ENCODE results near the gene PCYT2. TPM values are rescaled to one million over a fixed set of nuclear protein-coding genes. Genes with fewer than 3 reads are reported as not detected.

The PCYT2 gene
- total and polyA plus RNA-seq, 5 donors from 2014 or later: 25.6 to 30.9 (median 28.0) TPM

DNA sequence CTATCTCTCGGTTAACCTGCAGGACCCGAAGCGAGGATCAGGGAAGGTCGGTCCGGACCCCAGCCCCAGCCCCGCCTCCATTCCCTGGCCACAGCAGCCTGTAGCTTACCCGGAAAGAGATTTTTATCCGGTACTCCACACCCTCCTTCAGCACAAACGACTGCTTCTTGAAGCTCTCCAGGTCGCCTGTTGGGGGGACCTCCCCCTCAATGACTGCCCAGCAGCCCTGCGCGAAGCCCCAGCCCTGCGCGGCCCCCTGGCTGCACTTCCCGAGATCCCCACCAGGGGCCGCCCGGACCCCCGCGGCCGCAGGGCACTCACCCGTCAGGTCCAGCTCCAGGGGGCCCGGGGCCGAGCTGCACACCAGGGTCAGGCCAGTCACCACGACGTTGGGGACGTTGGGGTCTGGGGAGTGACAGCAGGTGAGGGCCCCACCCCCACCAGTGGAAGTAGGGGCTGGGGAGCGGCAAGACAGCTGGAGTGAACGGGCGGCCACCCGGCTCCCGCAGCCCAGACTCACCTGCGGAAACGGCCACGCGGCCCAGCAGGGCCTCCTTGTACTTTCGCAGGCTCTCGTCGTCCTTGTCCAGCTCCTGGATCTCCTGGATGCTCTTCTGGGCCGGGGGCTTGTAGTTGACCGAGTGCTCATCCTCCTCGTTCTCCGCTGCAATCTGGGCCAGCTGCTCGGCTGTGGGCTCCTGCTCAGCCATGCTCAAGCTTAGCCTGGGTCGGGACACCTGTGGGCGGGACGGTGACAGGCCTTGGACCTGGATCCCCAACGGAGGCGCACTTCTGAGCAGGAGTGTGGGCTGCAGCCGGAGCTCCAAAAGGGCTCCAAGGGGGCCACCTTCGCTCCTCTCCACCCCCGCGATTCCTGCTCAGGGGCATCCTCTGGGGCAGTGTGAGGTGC, 41.7 kb downstream of the PCYT2 start:
- Histone ChIP-seq H3K36me3 (ENCODE audit: control insufficient read depth, insufficient read depth, low read length) (peaks cover 16% of the 10 kb centered on the region), H3K27ac (ENCODE audit: insufficient read depth, low read length, poor library complexity, severe bottlenecking) (peak overlapping the region; percentile 97), H3K27me3 (ENCODE audit: control insufficient read depth, insufficient read depth, low read length) (no peaks in the 10 kb centered on the region), H3K4me3 (ENCODE audit: low read depth, low read length) (no peak overlapping the region), H3K9me3 (ENCODE audit: control insufficient read depth in 2 of 2, low read length in 2 of 2) (no peaks in the 10 kb centered on the region), H3K4me1 (ENCODE audit: control insufficient read depth, insufficient read depth, low read length, poor library complexity, severe bottlenecking) (peaks cover 48% of the 10 kb centered on the region)
- peak overlapping the region; percentile 86 to 99 (median 90) for H3K4me3 Mint-ChIP-seq
- peak in 1 of 3 donors; percentile 31 for DNase-seq
- H3K27me3 Mint-ChIP-seq: no peaks in the 10 kb centered on the region
- H3K27ac Mint-ChIP-seq: peak overlapping the region; percentile 43 to 95 (median 91)
- peaks cover 3% of the 10 kb centered on the region for H3K36me3 Mint-ChIP-seq
- peaks cover 0 to 52% (median 8%) of the 10 kb centered on the region in 4 donors for H3K4me1 Mint-ChIP-seq
- H3K9me3 Mint-ChIP-seq: peaks cover 0 to 1% (median 0%) of the 10 kb centered on the region in 7 donors
- no peak for ATAC-seq (ENCODE audit: low read depth in 2 of 2)

- Histone ChIP-seq H3K9me3 (ENCODE audit: control insufficient read depth in 2 of 2, low read length in 2 of 2) (no peaks in the 10 kb centered on the region), H3K4me1 (ENCODE audit: control insufficient read depth, insufficient read depth, low read length, poor library complexity, severe bottlenecking) (peaks cover 48% of the 10 kb centered on the region), H3K4me3 (ENCODE audit: low read depth, low read length) (no peak overlapping the region), H3K27ac (ENCODE audit: insufficient read depth, low read length, poor library complexity, severe bottlenecking) (peak overlapping the region; percentile 97), H3K27me3 (ENCODE audit: control insufficient read depth, insufficient read depth, low read length) (no peaks in the 10 kb centered on the region), H3K36me3 (ENCODE audit: control insufficient read depth, insufficient read depth, low read length) (peaks cover 16% of the 10 kb centered on the region)
- Mint-ChIP-seq H3K4me1 (peaks cover under 1 to 44% (median 7%) of the 10 kb centered on the region in 4 donors), H3K4me3 (peak overlapping the region in 3 of 4 donors; percentile 15 to 99 (median 28)), H3K27me3 (no peaks in the 10 kb centered on the region), H3K27ac (no peak overlapping the region), H3K36me3 (peaks cover 3% of the 10 kb centered on the region), H3K9me3 (peaks cover 0 to 1% (median 0%) of the 10 kb centered on the region in 7 donors)
- ATAC-seq (ENCODE audit: low read depth in 2 of 2) (no peak), DNase-seq (no peak)
These were observed 42.5 kb downstream of the PCYT2 start for GRCh38 chr17:81868674-81869220.

GRCh38 chr17:81867991-81868673, 43.1 kb downstream of the PCYT2 start:
- H3K27ac Mint-ChIP-seq: no peak overlapping the region
- H3K36me3 Mint-ChIP-seq: peaks cover 3% of the 10 kb centered on the region
- no peaks in the 10 kb centered on the region for H3K27me3 ChIP-seq (ENCODE audit: control insufficient read depth, insufficient read depth, low read length)
- H3K4me3 ChIP-seq (ENCODE audit: low read depth, low read length): no peak overlapping the region
- peaks cover 3 to 46% (median 8%) of the 10 kb centered on the region in 4 donors for H3K4me1 Mint-ChIP-seq
- peak overlapping the region in 3 of 4 donors; percentile 32 to 83 (median 68) for H3K4me3 Mint-ChIP-seq
- H3K9me3 Mint-ChIP-seq: peaks cover 0 to 1% (median 0%) of the 10 kb centered on the region in 7 donors
- ATAC-seq (ENCODE audit: low read depth in 2 of 2) (no peak), DNase-seq (no peak)
- peaks cover 48% of the 10 kb centered on the region for H3K4me1 ChIP-seq (ENCODE audit: control insufficient read depth, insufficient read depth, low read length, poor library complexity, severe bottlenecking)
- no peaks in the 10 kb centered on the region for H3K27me3 Mint-ChIP-seq
- no peaks in the 10 kb centered on the region for H3K9me3 ChIP-seq (ENCODE audit: control insufficient read depth in 2 of 2, low read length in 2 of 2)
- peaks cover 16% of the 10 kb centered on the region for H3K36me3 ChIP-seq (ENCODE audit: control insufficient read depth, insufficient read depth, low read length)
- H3K27ac ChIP-seq (ENCODE audit: insufficient read depth, low read length, poor library complexity, severe bottlenecking): peak overlapping the region; percentile 17

GRCh38 chr17:81867170-81867990, 43.8 kb downstream of the PCYT2 start:
- Histone ChIP-seq H3K9me3 (ENCODE audit: control insufficient read depth in 2 of 2, low read length in 2 of 2) (no peaks in the 10 kb centered on the region), H3K27ac (ENCODE audit: insufficient read depth, low read length, poor library complexity, severe bottlenecking) (peak overlapping the region; percentile 17), H3K36me3 (ENCODE audit: control insufficient read depth, insufficient read depth, low read length) (peaks cover 16% of the 10 kb centered on the region), H3K4me1 (ENCODE audit: control insufficient read depth, insufficient read depth, low read length, poor library complexity, severe bottlenecking) (peaks cover 41% of the 10 kb centered on the region), H3K4me3 (ENCODE audit: low read depth, low read length) (no peak overlapping the region), H3K27me3 (ENCODE audit: control insufficient read depth, insufficient read depth, low read length) (no peaks in the 10 kb centered on the region)
- Mint-ChIP-seq H3K36me3 (peaks cover 3% of the 10 kb centered on the region), H3K4me1 (peaks cover 6 to 45% (median 8%) of the 10 kb centered on the region in 4 donors), H3K9me3 (no peaks in the 10 kb centered on the region), H3K27ac (peak overlapping the region in 1 of 3 donors; percentile 48), H3K4me3 (peak overlapping the region in 3 of 4 donors; percentile 21 to 83 (median 46)), H3K27me3 (no peaks in the 10 kb centered on the region)
- ATAC-seq (ENCODE audit: low read depth in 2 of 2) (no peak), DNase-seq (peak in 1 of 3 donors; percentile 38)

DNA sequence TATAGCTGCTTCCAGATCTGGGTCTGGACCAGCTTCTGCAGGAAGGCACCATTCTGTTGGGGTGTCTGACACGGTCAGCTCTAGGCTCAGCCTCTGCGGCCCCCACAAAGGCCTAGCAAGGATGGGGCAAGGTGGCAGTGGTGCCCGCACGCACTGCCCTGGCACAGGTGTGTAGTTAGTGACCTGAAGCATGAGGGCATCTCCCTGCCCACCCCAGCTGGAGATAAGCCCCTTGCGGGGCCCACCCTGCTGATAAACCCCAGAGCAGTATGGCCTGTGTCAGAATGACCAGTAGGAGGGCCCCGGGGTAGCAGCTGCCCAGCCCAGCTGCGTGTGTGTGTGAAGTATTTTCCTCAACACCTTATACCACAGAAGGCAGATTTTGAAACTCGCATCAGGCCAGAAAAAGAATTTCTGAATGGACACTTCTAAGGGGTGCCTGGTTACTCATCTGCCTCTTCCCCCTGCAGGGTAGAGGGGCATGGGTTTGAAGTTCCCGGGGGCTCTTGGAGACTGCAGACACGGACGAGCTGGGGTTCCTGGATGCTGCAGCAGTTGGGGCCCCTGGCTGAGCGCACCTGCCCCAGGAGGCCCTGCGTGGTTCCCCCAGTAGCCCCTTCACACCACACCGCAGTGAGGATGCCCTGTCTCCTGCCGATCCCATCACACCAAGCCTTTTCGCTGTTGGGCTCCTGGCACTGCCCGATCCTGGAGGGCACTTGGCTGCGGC, 44.6 kb downstream of the PCYT2 start:
- no peak overlapping the region for H3K27ac ChIP-seq (ENCODE audit: insufficient read depth, low read length, poor library complexity, severe bottlenecking)
- H3K4me3 Mint-ChIP-seq: peak overlapping the region in 1 of 4 donors; percentile 83
- peaks cover 16% of the 10 kb centered on the region for H3K36me3 ChIP-seq (ENCODE audit: control insufficient read depth, insufficient read depth, low read length)
- peaks cover 40% of the 10 kb centered on the region for H3K4me1 ChIP-seq (ENCODE audit: control insufficient read depth, insufficient read depth, low read length, poor library complexity, severe bottlenecking)
- H3K36me3 Mint-ChIP-seq: peaks cover 3% of the 10 kb centered on the region
- DNase-seq (peak in 2 of 3 donors; percentile 17 to 24), ATAC-seq (ENCODE audit: low read depth in 2 of 2) (no peak)
- peaks cover under 1% of the 10 kb centered on the region for H3K27me3 Mint-ChIP-seq
- peaks cover 6 to 42% (median 11%) of the 10 kb centered on the region in 4 donors for H3K4me1 Mint-ChIP-seq
- H3K9me3 Mint-ChIP-seq: no peaks in the 10 kb centered on the region
- H3K9me3 ChIP-seq (ENCODE audit: control insufficient read depth in 2 of 2, low read length in 2 of 2): no peaks in the 10 kb centered on the region
- no peaks in the 10 kb centered on the region for H3K27me3 ChIP-seq (ENCODE audit: control insufficient read depth, insufficient read depth, low read length)
- H3K4me3 ChIP-seq (ENCODE audit: low read depth, low read length): no peak overlapping the region
- peak overlapping the region in 1 of 3 donors; percentile 48 for H3K27ac Mint-ChIP-seq

DNA sequence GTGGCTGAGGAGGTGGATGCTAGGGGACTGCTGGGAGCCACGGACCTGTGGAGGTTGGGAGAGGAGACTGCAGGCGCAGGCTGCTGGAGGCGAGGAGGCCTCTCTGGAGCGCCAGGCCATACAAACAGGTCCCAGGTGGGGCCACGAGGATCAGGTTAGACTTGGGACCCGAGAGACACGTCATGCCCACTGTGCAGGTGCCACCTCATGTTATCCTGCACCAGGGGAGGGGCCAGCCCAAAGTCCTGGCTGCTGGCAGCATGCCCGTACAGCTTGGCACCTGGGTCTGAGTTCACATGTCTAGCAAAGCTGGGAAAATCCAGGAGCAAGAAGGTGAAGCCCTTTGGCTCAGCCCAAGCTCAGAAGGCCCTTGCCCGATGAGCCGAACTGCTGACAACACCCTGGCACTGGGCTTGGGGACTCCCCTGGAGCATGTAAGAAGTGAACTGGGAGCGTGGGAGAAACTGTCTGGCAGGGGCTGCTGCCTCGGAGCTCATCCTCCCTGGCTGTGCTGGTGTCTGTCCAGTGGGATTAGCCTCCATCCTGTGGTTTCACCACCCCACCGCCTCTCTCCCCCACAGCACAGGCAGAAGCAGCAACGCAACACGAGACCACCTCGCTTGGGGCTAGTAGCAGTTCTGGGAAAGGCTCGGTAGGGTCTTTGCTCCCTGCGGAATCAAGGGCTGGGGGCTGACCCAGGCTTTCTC, 45.3 kb downstream of the PCYT2 start:
- no peaks in the 10 kb centered on the region for H3K9me3 Mint-ChIP-seq
- Histone ChIP-seq H3K4me3 (ENCODE audit: low read depth, low read length) (no peak overlapping the region), H3K4me1 (ENCODE audit: control insufficient read depth, insufficient read depth, low read length, poor library complexity, severe bottlenecking) (peaks cover 41% of the 10 kb centered on the region), H3K27ac (ENCODE audit: insufficient read depth, low read length, poor library complexity, severe bottlenecking) (no peak overlapping the region), H3K9me3 (ENCODE audit: control insufficient read depth in 2 of 2, low read length in 2 of 2) (no peaks in the 10 kb centered on the region), H3K36me3 (ENCODE audit: control insufficient read depth, insufficient read depth, low read length) (peaks cover 16% of the 10 kb centered on the region), H3K27me3 (ENCODE audit: control insufficient read depth, insufficient read depth, low read length) (no peaks in the 10 kb centered on the region)
- H3K27ac Mint-ChIP-seq: peak overlapping the region in 2 of 3 donors; percentile 29 to 55
- ATAC-seq (ENCODE audit: low read depth in 2 of 2) (no peak), DNase-seq (no peak)
- peaks cover 6 to 46% (median 12%) of the 10 kb centered on the region in 4 donors for H3K4me1 Mint-ChIP-seq
- peak overlapping the region in 2 of 4 donors; percentile 62 to 83 for H3K4me3 Mint-ChIP-seq
- peaks cover 4% of the 10 kb centered on the region for H3K27me3 Mint-ChIP-seq
- peaks cover 3% of the 10 kb centered on the region for H3K36me3 Mint-ChIP-seq
